Neural cell (in vitro differentiated cells): ENCODE results near the gene RPL13A. TPM values are rescaled to one million over a fixed set of nuclear protein-coding genes. Genes with fewer than 3 reads are reported as not detected.

Experiments
- H2AFZ ChIP-seq: fragments of 200-600, 300-800 bp; sonication (generic), shearing (Covaris generic); 2 replicates; pipeline ENCODE4 v1.6.0; 2014; ENCODE audit warnings: low read depth, mild to moderate bottlenecking, antibody characterized with exemption, low read length, moderate library complexity
- H3F3A ChIP-seq: fragments of 200-600 bp; shearing (Covaris generic); 2 replicates; pipeline ENCODE4 v1.6.1; 2016; ENCODE audit warnings: mild to moderate bottlenecking, moderate library complexity, mixed read lengths, antibody characterized with exemption, low read length; ENCODE audit not compliant: insufficient read depth, poor library complexity, severe bottlenecking
- H3K27ac ChIP-seq: fragments of 200-600, 300-800 bp; sonication (generic), shearing (Covaris generic); 2 replicates; pipeline ENCODE4 v1.5.1; 2014; ENCODE audit warnings: mild to moderate bottlenecking, low read length, moderate library complexity
- H3K27me3 ChIP-seq: fragments of 300-800, 200-600 bp; sonication (generic), shearing (Covaris generic); 2 replicates; pipeline ENCODE4 v1.6.0; 2014; ENCODE audit warnings: mild to moderate bottlenecking, low read depth, low read length, moderate library complexity; ENCODE audit not compliant: insufficient read depth
- H3K36me3 ChIP-seq: fragments of 300-800, 200-600 bp; sonication (generic), shearing (Covaris generic); 2 replicates; pipeline ENCODE4 v1.5.1; 2014; ENCODE audit warnings: mild to moderate bottlenecking, antibody characterized with exemption, low read length, moderate library complexity; ENCODE audit not compliant: insufficient read depth
- H3K4me2 ChIP-seq: fragments of 300-800, 200-600 bp; sonication (generic), shearing (Covaris generic); 2 replicates; pipeline ENCODE4 v1.6.0; 2014; ENCODE audit warnings: mild to moderate bottlenecking, low read length
- H3K4me3 ChIP-seq: fragments of 300-800, 200-600 bp; sonication (generic), shearing (Covaris generic); 2 replicates; pipeline ENCODE4 v1.5.1; 2014; ENCODE audit warnings: mild to moderate bottlenecking, low read length, moderate library complexity
- H3K79me2 ChIP-seq: fragments of 200-600 bp; shearing (Covaris generic); replicated peaks from 2 replicates; pipeline ENCODE4 v1.6.0; 2014; ENCODE audit warnings: mild to moderate bottlenecking, low read length, moderate library complexity; ENCODE audit not compliant: insufficient read depth
- H3K9ac ChIP-seq: fragments of 300-800, 200-600 bp; sonication (generic), shearing (Covaris generic); 2 replicates; pipeline ENCODE4 v1.6.1; 2016; ENCODE audit warnings: mild to moderate bottlenecking, low read length, mixed read lengths
- H3K9me2 ChIP-seq: fragments of 200-600 bp; shearing (Covaris generic); 2 replicates; pipeline ENCODE4 v1.6.1; 2016; ENCODE audit warnings: mild to moderate bottlenecking, low read length, mixed read lengths; ENCODE audit not compliant: insufficient read depth
- H3K9me3 ChIP-seq: fragments of 200-600, 300-800 bp; sonication (generic), shearing (Covaris generic); 2 replicates; pipeline ENCODE4 v1.6.1; 2016; ENCODE audit warnings: mild to moderate bottlenecking, mixed run types, low read length, moderate library complexity, mixed read lengths
- H4K20me1 ChIP-seq: fragments of 200-600 bp; shearing (Covaris generic); 2 replicates; pipeline ENCODE4 v1.6.1; 2016; ENCODE audit warnings: mild to moderate bottlenecking, mixed run types; ENCODE audit not compliant: insufficient read depth
- EP300 ChIP-seq: fragments of 450-650 bp; conservative IDR thresholded peaks from 2 replicates; pipeline ENCODE4 v1.6.1; 2014; ENCODE audit warnings: antibody characterized with exemption, mild to moderate bottlenecking, moderate library complexity; ENCODE audit not compliant: poor library complexity, severe bottlenecking
- EZH2 ChIP-seq: fragments of 200-600, 300-800 bp; shearing (Covaris generic), sonication (generic); IDR thresholded peaks from 2 replicates; pipeline ENCODE4 v1.6.1; 2014; ENCODE audit warnings: antibody characterized with exemption, low read length, borderline replicate concordance, mild to moderate bottlenecking; ENCODE audit not compliant: insufficient read depth, poor library complexity, severe bottlenecking
- MXI1 ChIP-seq: fragments of 450-650 bp; conservative IDR thresholded peaks from 2 replicates; pipeline ENCODE4 v1.6.1; 2014; ENCODE audit warnings: antibody characterized with exemption, mild to moderate bottlenecking; ENCODE audit not compliant: poor library complexity, severe bottlenecking
- POLR2AphosphoS5 ChIP-seq: IDR thresholded peaks from 2 replicates; pipeline ENCODE4 v1.6.1; 2012
- RAD21 ChIP-seq: fragments of 450-650 bp; conservative IDR thresholded peaks from 2 replicates; pipeline ENCODE4 v1.6.1; 2014; ENCODE audit warnings: antibody characterized with exemption, mild to moderate bottlenecking, moderate library complexity
- SMC3 ChIP-seq: fragments of 450-650 bp; conservative IDR thresholded peaks from 2 replicates; pipeline ENCODE4 v1.6.1; 2014; ENCODE audit warnings: antibody characterized with exemption, mild to moderate bottlenecking, moderate library complexity; ENCODE audit not compliant: poor library complexity
- TAF1 ChIP-seq: IDR thresholded peaks from 2 replicates; pipeline ENCODE4 v1.6.1; 2012; ENCODE audit warnings: low read depth
- polyA plus RNA-seq: library from polyadenylated mRNA; depleted of rRNA; stranded (reverse); fragments of >200 nt; gene quantifications from 2 replicates; pipeline ENCODE4 v1.2.3, GENCODE V29; 2014
- TF ChIP-seq, protein P1 (sequence below): fragments of 450-650 bp; IDR thresholded peaks from 2 replicates; pipeline ENCODE4 v1.5.1; 2014; ENCODE audit warnings: antibody characterized with exemption, mild to moderate bottlenecking, moderate library complexity; ENCODE audit not compliant: poor library complexity, severe bottlenecking
- TF ChIP-seq, protein P2 (sequence below): IDR thresholded peaks from 2 replicates; pipeline ENCODE4 v1.6.1; 2012; ENCODE audit warnings: borderline replicate concordance

The RPL13A gene
- polyA plus RNA-seq, 1 donor from 2014 or later = 2,313 TPM

DNA sequence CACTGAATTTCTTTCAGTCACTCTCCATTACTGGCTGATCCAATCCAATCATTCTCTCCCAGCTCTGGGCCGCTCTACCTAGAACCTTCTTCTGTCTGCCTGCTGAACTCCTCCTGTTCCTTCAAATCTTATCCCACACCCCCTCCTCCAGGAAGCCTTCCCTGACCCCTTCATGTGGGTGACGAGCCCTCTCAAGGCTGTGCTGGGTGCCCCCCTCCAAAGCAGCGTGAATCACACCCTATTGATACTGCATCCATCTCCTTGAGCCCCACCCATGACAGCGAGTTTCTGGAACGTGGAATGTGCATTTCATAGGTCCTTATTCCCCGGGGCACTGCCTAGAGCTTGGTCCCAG lies 39.0 kb upstream of the RPL13A start:
- no peak overlapping the region for H2AFZ ChIP-seq
- peaks cover 5% of the 10 kb centered on the region for H3F3A ChIP-seq
- TF ChIP-seq EP300 (no peak), MXI1 (no peak), TAF1 (no peak), SMC3 (no peak), POLR2AphosphoS5 (no peak), EZH2 (no peak), RAD21 (no peak)
- TF ChIP-seq, protein P1, sequence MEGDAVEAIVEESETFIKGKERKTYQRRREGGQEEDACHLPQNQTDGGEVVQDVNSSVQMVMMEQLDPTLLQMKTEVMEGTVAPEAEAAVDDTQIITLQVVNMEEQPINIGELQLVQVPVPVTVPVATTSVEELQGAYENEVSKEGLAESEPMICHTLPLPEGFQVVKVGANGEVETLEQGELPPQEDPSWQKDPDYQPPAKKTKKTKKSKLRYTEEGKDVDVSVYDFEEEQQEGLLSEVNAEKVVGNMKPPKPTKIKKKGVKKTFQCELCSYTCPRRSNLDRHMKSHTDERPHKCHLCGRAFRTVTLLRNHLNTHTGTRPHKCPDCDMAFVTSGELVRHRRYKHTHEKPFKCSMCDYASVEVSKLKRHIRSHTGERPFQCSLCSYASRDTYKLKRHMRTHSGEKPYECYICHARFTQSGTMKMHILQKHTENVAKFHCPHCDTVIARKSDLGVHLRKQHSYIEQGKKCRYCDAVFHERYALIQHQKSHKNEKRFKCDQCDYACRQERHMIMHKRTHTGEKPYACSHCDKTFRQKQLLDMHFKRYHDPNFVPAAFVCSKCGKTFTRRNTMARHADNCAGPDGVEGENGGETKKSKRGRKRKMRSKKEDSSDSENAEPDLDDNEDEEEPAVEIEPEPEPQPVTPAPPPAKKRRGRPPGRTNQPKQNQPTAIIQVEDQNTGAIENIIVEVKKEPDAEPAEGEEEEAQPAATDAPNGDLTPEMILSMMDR = no peak
- TF ChIP-seq, protein P2, sequence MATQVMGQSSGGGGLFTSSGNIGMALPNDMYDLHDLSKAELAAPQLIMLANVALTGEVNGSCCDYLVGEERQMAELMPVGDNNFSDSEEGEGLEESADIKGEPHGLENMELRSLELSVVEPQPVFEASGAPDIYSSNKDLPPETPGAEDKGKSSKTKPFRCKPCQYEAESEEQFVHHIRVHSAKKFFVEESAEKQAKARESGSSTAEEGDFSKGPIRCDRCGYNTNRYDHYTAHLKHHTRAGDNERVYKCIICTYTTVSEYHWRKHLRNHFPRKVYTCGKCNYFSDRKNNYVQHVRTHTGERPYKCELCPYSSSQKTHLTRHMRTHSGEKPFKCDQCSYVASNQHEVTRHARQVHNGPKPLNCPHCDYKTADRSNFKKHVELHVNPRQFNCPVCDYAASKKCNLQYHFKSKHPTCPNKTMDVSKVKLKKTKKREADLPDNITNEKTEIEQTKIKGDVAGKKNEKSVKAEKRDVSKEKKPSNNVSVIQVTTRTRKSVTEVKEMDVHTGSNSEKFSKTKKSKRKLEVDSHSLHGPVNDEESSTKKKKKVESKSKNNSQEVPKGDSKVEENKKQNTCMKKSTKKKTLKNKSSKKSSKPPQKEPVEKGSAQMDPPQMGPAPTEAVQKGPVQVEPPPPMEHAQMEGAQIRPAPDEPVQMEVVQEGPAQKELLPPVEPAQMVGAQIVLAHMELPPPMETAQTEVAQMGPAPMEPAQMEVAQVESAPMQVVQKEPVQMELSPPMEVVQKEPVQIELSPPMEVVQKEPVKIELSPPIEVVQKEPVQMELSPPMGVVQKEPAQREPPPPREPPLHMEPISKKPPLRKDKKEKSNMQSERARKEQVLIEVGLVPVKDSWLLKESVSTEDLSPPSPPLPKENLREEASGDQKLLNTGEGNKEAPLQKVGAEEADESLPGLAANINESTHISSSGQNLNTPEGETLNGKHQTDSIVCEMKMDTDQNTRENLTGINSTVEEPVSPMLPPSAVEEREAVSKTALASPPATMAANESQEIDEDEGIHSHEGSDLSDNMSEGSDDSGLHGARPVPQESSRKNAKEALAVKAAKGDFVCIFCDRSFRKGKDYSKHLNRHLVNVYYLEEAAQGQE = no peak
- peaks cover 6% of the 10 kb centered on the region for H3K79me2 ChIP-seq
- H4K20me1 ChIP-seq = no peaks in the 10 kb centered on the region
- H3K27ac ChIP-seq = no peak overlapping the region
- H3K4me2 ChIP-seq = no peak overlapping the region
- H3K27me3 ChIP-seq = no peaks in the 10 kb centered on the region
- no peaks in the 10 kb centered on the region for H3K36me3 ChIP-seq
- H3K4me3 ChIP-seq = no peak overlapping the region
- H3K9ac ChIP-seq = no peak overlapping the region
- no peaks in the 10 kb centered on the region for H3K9me3 ChIP-seq
- no peaks in the 10 kb centered on the region for H3K9me2 ChIP-seq

DNA sequence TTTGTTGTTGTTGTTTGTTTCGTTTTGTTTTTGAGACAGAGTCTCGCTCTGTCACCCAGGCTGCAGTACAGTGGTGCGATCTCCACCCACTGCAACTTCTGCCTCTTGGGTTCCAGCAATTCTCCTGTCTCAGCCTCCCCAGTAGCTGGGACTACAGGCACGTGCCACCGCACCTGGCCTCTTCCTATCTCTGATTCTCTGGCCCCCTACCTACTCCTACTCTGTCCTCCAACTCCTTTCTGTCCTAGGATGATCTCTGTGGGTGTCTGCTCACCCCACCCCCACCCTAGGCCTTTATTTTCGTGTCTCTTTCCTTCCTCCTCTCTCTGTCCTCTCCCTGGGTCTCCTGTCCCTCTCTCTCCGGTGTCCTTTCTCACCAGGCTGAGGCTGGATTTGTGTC lies 37.0 kb upstream of the RPL13A start:
- Histone ChIP-seq H3K9me3 (no peaks in the 10 kb centered on the region), H3K36me3 (no peaks in the 10 kb centered on the region), H3F3A (peaks cover 5% of the 10 kb centered on the region), H3K4me2 (peak overlapping the region; percentile 45), H3K9ac (peak overlapping the region; percentile 78), H3K4me3 (peak overlapping the region; percentile 85), H4K20me1 (no peaks in the 10 kb centered on the region), H3K27me3 (no peaks in the 10 kb centered on the region), H2AFZ (no peak overlapping the region), H3K79me2 (peaks cover 6% of the 10 kb centered on the region), H3K9me2 (no peaks in the 10 kb centered on the region), H3K27ac (no peak overlapping the region)
- TF ChIP-seq RAD21 = no peak
- TF ChIP-seq, protein P2 = no peak
- no peak for TF ChIP-seq POLR2AphosphoS5
- TF ChIP-seq TAF1 = no peak
- no peak for TF ChIP-seq MXI1
- TF ChIP-seq EZH2 = no peak
- TF ChIP-seq SMC3 = no peak
- TF ChIP-seq, protein P1 = no peak
- TF ChIP-seq EP300 = no peak
